GM18867 (cell line): Measurements from ENCODE around the gene ZKSCAN8.

ENCODE experiments used
- ATAC-seq: cut with Tn5 transposase; IDR thresholded peaks from one replicate; pipeline ENCODE4 v1.9.1; 2021; ENCODE audit warnings: mild to moderate bottlenecking, moderate library complexity; ENCODE audit not compliant: unreplicated experiment

The ZKSCAN8 gene

DNA sequence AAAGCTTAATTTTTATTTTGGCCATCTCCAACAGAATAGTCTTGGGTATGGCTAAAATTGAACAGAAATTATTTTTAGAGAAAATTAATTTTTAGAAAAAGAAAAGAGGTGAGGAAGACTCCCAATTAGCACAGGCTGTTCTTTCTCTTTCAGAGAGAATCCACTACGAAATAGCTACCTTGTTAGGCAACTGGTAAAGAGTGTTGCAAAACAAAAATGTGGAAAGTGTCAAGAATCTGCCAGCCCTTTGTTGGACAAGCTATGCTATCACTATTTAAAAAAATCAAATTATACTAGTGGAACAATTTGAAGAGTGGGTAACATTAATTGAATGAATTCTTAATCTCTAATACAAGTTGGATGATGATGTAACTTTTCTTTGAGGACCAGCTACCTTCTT, 64.2 kb downstream of the ZKSCAN8 start:
- ATAC-seq, result no peak

DNA sequence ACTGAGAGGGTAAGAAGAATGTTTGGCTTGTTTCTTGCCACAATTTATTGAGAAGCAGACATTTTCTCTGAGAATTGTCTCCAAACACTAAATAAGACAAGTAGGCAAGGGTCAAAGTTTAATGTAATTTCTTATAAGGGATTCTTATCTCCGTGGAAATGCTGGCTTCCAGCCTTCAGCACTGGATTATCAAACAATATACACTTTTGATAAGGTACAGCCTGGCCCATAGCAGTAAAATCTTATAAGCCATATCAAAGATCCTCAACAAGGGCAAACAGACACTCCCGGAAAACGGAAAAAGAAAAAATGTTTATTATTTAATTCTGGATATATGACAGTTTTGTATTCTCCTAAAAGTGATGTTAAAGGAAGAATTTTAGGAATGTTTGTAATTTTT, 64.8 kb downstream of the ZKSCAN8 start:
- no peak for ATAC-seq

DNA sequence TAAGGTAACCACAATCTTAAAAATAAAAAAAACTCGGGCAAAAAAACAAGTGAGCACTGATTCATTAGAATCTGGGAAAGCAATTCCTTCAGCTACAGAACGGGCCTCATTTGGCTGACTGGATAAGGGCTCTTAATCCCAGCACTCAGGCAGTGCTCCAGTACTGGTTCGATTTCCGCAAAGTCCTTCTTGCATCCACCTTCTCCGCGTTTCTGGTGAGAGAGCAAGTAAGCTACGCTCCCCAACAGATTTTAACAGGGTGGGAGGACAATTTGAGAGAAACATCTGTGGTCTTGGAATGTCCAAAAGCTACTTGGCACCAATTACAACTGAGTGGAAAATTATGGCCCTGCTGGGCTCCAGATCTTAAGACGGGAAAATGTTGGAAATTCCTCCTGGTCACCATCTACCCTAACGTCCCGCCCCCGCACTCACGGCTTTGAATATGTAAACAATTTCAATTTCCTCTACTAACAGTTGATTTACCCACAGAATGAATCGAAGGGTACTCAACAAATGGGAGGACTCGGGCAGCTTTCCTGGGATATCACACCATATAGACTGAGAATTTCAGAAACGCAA, 65.3 kb downstream of the ZKSCAN8 start:
- no peak for ATAC-seq

DNA sequence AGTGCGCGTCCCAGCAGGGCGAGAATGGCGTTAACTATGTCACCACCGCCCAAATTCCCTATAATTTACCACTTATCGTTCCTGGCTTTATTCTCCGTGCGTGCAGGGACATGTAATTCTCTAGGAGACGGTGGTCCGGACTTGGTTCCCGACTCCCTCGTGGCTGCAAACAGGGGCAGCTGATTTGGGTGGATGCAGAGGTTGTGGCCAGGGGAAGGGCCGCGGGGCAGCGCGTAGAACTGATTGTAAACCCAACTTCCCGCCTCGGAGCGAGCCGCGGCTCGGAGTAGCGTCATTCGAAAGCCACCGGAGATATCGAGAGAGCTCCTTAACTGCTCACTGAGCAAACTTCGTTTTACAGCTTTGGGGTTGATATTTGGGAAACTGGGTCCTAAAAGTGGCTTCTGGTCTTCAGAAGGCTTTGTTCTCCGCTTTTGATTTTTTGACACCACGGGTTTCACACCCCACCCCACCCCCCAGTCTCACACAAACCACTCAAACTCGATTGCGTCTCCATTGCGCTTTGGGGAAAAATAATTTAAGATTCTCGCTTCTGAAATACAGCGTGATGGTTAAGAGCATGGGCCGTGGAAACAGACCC, 65.9 kb downstream of the ZKSCAN8 start:
- ATAC-seq, result no peak

DNA sequence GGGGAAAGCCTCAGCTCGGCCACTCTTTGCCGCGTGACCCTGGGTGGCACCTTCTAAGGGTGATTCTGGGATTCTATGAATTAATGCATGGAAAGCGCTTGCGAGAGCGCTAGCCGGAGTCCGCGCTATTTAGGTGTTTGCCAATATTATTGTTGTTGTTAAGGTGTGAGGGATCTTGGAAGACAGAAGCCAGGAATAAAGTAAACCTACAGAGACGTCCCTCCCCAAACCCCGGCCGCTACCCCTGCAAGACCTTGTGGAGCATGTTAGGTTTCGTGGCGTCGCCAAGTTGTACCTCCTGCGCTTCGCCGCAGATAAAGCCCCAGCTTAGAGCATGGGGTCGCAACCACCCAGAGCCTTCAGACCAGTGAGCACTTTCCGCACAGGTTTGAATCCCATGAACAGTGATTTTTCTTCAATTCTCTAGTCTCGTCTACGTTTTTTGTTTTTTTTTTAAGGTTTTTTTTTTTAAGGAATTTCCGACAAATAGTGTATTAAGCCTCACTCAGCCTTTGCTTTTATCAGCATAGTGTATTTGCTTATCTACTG, 66.5 kb downstream of the ZKSCAN8 start:
- no peak for ATAC-seq
